Esophagus squamous epithelium (tissue), 4 donors: ENCODE data around the gene FABP6.

Experiments
- POLR2A ChIP-seq, 4 donors: fragments of 450-650 bp; IDR thresholded peaks; one replicate each; pipeline ENCODE4 v1.6.1; 2017; ENCODE audit warnings: antibody characterized with exemption in 4 of 4, mild to moderate bottlenecking in 4 of 4, moderate library complexity in 3 of 4
- TF ChIP-seq, protein P1 (sequence below), 6 experiments: fragments of 450-650 bp in 4 of 6; fragments of 200-600 bp in 2 of 6; sonication (generic) in 2 of 6; IDR thresholded peaks; one replicate each; pipeline ENCODE4 v1.5.1; 2016 to 2019; ENCODE audit warnings: antibody characterized with exemption in 6 of 6, mild to moderate bottlenecking in 4 of 6, moderate library complexity in 4 of 6

DNA sequence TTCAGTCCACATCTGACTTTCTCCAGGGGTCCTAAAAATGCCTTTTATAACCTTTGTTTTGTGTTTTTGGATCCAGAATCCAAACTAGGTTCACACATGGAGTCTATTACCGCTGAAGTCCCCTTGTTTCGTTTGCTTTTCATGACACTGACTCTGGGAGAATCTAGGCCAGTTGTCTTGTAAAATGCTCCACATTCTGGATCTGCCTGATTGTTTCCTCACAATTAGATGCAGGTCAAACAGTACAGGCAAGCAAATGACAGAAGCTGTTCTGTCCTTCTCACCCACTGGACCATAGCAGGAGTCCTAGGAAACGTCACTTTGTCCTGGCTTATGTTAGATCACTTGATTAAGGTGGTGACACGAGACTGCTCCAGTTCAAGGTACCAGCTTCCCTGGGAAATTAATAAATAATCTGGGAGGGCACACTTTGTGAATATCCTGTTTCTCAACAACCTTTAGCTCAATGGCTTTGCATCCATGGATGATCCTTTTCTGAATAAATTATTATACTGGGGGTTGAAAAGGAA, 34.1 kb downstream of the FABP6 start:
- TF ChIP-seq POLR2A (IDR thresholded peaks at IDR 0.05): no peak
- TF ChIP-seq, protein P1, sequence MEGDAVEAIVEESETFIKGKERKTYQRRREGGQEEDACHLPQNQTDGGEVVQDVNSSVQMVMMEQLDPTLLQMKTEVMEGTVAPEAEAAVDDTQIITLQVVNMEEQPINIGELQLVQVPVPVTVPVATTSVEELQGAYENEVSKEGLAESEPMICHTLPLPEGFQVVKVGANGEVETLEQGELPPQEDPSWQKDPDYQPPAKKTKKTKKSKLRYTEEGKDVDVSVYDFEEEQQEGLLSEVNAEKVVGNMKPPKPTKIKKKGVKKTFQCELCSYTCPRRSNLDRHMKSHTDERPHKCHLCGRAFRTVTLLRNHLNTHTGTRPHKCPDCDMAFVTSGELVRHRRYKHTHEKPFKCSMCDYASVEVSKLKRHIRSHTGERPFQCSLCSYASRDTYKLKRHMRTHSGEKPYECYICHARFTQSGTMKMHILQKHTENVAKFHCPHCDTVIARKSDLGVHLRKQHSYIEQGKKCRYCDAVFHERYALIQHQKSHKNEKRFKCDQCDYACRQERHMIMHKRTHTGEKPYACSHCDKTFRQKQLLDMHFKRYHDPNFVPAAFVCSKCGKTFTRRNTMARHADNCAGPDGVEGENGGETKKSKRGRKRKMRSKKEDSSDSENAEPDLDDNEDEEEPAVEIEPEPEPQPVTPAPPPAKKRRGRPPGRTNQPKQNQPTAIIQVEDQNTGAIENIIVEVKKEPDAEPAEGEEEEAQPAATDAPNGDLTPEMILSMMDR (IDR thresholded peaks at IDR 0.05): no peak
